HG03457 (cell line): Measurements from ENCODE around the gene CIAO3.
"Not testable (repeated sequence)": the region's sequence is repeated elsewhere in the genome, so short reads cannot be mapped to it uniquely, and the experiment has no call there.

ENCODE experiments used
- ATAC-seq: cut with Tn5 transposase; IDR thresholded peaks from one replicate; pipeline ENCODE4 v1.9.1; 2021; ENCODE audit warnings: moderate number of reproducible peaks; ENCODE audit not compliant: unreplicated experiment

Gene CIAO3

DNA sequence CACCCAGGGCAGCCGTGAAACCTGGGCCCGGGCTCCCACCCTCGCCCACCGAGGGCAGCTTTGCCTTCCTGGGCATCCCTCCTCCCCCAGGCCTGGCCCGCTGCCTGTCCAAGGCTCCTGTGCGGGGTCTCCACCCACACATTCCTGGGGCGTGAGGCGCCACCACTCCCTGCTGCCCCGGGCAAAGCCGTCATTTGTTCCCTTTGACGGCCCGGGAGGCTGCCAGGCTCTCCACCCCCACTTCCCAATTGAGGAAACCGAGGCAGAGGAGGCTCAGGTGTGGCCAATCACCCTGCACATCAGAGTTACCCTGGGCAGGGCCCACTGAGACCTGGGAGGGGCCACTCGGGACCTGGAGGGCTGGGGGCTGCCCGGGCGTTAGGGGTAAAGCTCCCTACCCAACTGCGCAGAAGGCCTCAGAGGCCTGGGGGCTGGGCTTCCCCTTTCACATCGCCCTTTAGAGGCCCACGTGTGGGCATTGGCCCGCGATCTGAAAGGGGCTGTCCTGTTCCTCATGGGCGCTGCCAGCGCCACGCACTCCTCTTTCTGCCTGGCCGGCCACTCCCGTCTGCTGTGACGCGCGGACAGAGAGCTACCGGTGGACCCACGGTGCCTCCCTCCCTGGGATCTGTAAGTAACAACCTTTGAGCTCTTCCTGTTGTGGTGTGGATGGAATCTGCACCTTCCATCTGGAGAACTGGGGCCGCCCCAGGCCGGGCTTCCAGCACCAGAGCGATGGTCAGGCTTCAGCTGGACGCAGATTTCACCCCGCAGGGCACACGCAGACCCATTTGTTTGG is 19.9 kb upstream of the CIAO3 start, which contains the start of gene MSLN:
Gene MSLN, plus strand, starts transcription at position 190 of the 799 bp plus-strand sequence. CDS start 1,947 bp downstream, outside the sequence.
- ATAC-seq: no peak

- no peak for ATAC-seq
Measured at GRCh38 chr16:760065-760464, 19.3 kb upstream of the CIAO3 start.

DNA sequence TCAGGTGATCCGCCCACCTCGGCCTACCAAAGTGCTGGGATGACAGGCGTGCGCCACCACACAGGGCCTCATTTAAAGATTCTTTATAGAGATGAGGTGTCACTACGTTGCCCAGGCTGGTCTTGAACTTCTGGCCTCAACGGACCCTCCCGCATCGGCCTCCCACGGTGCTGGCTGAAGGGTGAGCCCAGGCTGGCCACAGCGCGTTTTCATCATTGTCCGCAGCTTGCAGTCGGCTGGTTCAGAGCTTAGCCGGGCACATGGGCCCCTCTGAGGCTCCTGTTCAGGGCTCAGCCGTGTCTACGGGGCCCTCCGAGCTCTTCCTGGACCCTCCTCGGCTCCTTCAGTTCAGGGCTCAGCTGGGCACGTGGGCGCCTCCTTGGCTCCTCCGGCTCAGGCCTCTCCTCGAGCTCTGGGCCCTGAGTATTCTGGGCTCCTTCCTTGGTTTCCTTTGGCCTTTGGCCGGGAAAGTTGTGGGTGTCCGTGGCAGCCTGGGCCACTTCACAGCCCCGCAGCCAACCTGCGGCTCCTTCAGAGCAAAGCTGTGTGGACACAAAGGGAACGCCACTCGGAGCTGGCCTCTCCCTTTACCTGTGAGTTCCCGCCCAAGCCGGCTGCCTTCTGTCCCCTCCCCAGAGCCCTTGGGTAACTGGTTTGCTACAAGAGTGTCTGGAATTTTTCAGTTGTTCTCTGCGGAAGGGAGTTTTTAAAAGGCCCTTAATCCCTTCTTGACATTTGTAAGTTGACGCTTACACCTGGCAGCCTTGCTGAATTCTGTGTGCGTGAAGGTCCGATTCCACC is 18.5 kb upstream of the CIAO3 start:
- no peak for ATAC-seq

GRCh38 chr16:756428-756827 is 15.6 kb upstream of the CIAO3 start:
- ATAC-seq: no peak

DNA sequence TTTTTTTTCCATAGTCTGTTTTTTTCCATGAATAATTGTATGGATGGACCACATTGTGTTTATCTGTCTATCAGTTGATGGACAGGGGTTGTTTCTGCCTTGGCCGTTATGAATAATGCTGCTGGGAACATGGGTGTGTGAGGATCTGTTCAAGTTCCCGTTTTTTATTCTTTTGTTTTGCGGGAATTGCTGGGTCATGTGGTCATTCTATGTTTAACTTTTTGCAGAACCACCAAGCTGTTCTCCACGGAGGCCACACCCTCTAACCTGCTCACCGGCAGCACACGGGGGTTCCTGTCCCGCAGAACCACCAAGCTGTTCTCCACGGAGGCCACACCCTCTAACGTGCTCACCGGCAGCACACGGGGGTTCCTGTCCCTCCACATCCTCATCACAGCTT is 13.9 kb upstream of the CIAO3 start:
- ATAC-seq: no peak

GRCh38 chr16:754121-754607 is 13.4 kb upstream of the CIAO3 start:
- not testable (repeated sequence) for ATAC-seq

GRCh38 chr16:752007-752312 is 11.2 kb upstream of the CIAO3 start:
- no peak for ATAC-seq

- no peak for ATAC-seq
Measured at GRCh38 chr16:751152-752006, 10.6 kb upstream of the CIAO3 start.

- no peak for ATAC-seq
Measured at GRCh38 chr16:750485-750884, 9.7 kb upstream of the CIAO3 start.

GRCh38 chr16:749010-749409 is 8.2 kb upstream of the CIAO3 start:
- no peak for ATAC-seq

DNA sequence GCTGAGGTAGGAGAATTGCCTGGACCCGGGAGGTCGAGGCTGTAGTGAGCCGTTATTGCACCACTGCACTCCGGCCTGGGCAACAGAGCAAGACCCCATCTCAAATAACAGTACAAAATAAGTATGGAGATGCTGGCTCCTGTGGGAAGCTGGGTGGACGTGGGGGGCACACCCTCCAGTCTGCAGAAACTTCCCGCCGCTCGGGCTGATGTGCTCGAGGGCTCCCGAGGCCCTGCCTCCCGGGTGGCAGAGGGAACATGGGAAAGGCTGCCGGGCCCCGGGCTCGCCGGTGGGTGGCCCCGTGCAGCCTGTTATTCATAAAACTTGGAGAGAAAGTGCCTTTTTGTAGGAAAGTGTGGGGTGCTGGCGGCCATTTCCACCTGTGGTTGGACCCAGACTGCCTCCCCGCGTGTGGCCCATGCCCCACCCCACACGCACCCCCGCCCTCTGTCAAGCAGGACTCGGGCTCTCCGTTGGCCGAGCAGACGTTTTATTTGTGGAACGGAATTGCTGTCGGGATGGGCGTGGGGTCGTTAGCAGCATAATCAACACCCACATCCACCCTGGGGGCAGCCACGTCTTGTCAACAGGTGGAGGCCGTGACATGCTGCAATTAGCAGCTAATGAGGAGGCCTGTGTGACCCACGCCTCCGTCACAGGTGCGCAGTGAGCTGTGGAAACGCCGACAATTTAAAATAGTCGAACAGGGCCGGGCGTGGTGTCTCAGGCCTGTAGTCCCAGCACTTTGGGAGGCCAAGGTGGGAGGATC is 7.4 kb upstream of the CIAO3 start:
- ATAC-seq: no peak

DNA sequence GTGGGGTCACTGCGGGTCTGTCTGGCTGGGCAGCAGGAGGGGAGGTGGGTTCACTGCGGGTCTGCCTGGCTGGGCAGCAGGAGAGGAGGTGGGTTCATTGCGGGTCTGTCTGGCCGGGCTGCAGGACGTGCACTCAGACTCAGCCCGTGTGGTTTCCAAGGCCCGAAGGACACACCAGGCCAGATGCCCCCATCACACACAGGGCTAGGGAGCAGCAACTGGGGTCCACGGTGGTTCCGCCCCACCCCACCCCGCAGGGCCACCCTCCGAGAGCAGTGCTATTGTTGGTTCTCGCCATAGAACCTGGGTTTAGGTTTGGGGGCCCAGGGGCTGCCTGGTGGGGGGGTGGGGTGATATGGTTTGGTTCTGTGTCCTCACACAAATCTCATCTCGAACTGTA is 5.8 kb upstream of the CIAO3 start:
- no peak for ATAC-seq

DNA sequence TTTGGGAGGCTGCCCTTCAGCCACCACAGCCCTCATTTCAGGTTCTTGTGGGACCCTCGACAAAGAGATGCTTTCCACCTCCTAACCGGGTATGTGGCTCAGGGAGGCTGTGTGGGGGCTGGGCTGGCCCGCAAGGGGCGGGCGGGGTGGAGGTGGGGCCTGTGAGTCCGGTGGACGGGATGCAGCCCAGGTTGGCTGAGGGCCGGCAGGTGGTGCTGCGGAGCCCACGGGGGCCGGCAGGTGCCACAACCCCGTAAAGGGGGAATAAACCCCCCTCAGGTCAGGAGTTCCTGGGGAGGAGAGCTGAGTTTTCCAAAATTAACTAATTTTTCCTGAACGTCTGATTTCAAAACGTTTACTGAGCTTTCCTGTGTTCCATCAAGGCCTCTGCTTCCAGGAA is 4.9 kb upstream of the CIAO3 start:
- no peak for ATAC-seq

GRCh38 chr16:743794-744500 is 3.1 kb upstream of the CIAO3 start:
- no peak for ATAC-seq

DNA sequence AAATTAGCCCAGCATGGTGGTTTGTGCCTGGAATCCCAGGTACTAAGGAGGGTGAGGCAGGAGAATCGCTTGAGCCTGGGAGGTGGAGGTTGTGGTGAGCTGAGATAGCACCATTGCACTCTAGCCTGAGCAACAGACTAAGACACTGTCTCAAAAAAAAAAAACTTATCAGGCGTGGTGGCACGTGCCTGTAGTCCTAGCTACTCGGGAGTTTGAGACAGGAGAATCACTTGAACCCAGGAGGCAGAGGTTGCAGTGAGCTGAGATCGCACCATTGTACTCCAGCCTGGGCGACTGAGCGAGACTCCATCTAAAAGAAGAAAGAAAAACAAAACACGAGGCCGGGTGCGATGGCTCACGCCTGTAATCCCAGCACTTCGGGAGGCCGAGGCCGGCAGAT is 2.1 kb upstream of the CIAO3 start:
- not testable (repeated sequence) for ATAC-seq

GRCh38 chr16:741986-742629 is 1.3 kb upstream of the CIAO3 start:
- no peak for ATAC-seq

GRCh38 chr16:740459-740763 is 386 bp downstream of the CIAO3 start:
- ATAC-seq: no peak

GRCh38 chr16:739560-740458 is 988 bp downstream of the CIAO3 start:
- ATAC-seq: no peak
